ENCODE results near the gene ABCB8. TPM values are rescaled to one million over a fixed set of nuclear protein-coding genes. Genes with fewer than 3 reads are reported as not detected.

The ABCB8 gene
- total and polyA plus RNA-seq, 2 donors = 17.1 to 19.4 TPM

DNA sequence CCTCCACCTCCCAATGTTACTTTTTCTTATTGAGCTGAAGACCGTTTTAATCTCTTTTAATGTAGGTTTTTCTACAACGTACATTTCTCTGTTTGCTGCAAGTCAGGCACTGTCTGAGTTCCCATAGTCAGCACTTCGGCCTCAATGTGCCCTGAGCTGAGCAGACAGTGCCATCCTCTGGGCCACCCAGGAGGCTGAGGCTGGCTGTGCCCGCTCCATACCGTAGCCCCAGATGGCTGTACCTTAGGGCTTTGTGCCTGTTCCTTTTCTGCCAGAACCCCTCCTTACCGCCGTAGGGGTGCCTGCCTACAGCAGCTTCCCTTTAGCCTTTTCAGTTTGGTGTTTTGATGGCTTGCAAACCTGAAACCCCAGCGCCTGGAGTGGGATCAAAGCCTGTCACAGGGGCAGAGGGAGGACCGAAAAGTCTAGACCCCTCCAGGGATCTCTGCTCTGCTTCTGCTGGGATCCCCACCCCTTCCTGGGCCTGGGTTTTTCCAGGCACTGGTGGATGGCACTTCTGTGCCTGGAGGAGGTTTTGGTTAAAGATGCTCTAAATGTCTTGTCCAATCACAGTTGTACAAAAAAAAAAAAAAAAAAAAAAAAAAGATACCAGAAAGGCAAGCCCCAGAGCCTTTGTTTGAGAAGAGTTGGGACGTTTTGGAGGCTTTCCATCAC, 67.0 kb downstream of the ABCB8 start:
- H3K4me3 ChIP-seq (ENCODE audit: low read depth, low read length) = no peak overlapping the region
- DNase-seq (ENCODE audit: extremely low spot score) = no peak
- H3K4me1 ChIP-seq (ENCODE audit: insufficient read depth) = no peaks in the 10 kb centered on the region
- no peaks in the 10 kb centered on the region for H3K36me3 ChIP-seq (ENCODE audit: insufficient read depth)
- H3K27ac ChIP-seq (ENCODE audit: low read depth) = no peak overlapping the region
- WGBS = 67% methylated on average over 10 of the region's 10 CpGs

DNA sequence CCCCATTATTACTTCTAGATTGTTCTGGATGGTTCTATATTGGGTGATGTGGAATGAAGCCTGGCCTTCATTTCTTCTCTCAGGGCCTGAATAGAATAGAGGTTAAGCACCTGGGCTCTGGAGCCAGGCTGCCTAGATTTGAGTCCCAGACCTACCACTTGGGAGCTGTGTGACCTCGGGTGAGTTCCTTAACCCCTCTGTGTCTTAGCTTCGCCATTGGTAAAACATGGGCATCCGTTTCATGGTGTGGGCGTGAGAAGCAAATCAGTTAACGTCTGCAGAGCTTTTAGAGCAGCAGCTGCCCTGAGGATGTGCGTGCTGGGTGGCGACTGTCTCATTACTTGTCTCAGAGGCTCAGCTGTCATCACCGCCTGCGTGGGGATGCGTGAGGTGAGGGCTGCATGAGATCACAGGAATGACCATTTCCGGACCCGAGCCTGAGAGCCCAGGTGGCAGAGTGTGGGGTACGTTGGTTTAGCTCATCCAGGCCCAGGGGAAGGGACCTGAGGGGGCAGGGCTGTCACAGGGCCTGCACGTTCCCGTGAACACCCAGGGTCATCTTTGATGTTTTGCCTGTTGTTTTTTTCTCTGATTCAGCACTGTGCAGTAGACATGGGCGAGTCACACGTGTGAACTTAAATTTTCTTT, 67.7 kb downstream of the ABCB8 start:
- no peak for DNase-seq (ENCODE audit: extremely low spot score)
- no peaks in the 10 kb centered on the region for H3K36me3 ChIP-seq (ENCODE audit: insufficient read depth)
- H3K27ac ChIP-seq (ENCODE audit: low read depth) = no peak overlapping the region
- no peaks in the 10 kb centered on the region for H3K4me1 ChIP-seq (ENCODE audit: insufficient read depth)
- WGBS = 84% methylated on average over 17 of the region's 17 CpGs
- no peak overlapping the region for H3K4me3 ChIP-seq (ENCODE audit: low read depth, low read length)

Other genes with a start within 250 kb of the ABCB8 start
- 59.4 TPM for gene TMEM176B, start 228.1 kb upstream of the ABCB8 start, total RNA-seq
- gene TMEM176B, start 228.1 kb upstream of the ABCB8 start, polyA plus RNA-seq = 84.0 TPM
- 20.8 TPM for gene TMEM176A, start 227.7 kb upstream of the ABCB8 start, total RNA-seq
- 56.1 TPM for gene TMEM176A, start 227.7 kb upstream of the ABCB8 start, polyA plus RNA-seq
- 0.32 TPM for gene AOC1, start 175.9 kb upstream of the ABCB8 start, total RNA-seq
- not detected for gene AOC1, start 175.9 kb upstream of the ABCB8 start, polyA plus RNA-seq
- 9.9 TPM for gene KCNH2, start 50.1 kb upstream of the ABCB8 start, total RNA-seq
- gene KCNH2, start 50.1 kb upstream of the ABCB8 start, polyA plus RNA-seq = 48.5 TPM
- gene NOS3, start 37.4 kb upstream of the ABCB8 start, total RNA-seq = 6.0 TPM
- 15.8 TPM for gene NOS3, start 37.4 kb upstream of the ABCB8 start, polyA plus RNA-seq
- gene ATG9B, start 4.0 kb upstream of the ABCB8 start, total RNA-seq = not detected
- 0.32 TPM for gene ATG9B, start 4.0 kb upstream of the ABCB8 start, polyA plus RNA-seq
- 1.1 TPM for gene ASIC3, start 20.1 kb downstream of the ABCB8 start, total RNA-seq
- 2.0 TPM for gene ASIC3, start 20.1 kb downstream of the ABCB8 start, polyA plus RNA-seq
- gene CDK5, start 29.4 kb downstream of the ABCB8 start, total RNA-seq = 6.7 TPM
- gene CDK5, start 29.4 kb downstream of the ABCB8 start, polyA plus RNA-seq = 9.4 TPM
- 30.6 TPM for gene SLC4A2, start 31.1 kb downstream of the ABCB8 start, total RNA-seq
- 107 TPM for gene SLC4A2, start 31.1 kb downstream of the ABCB8 start, polyA plus RNA-seq
- 42.4 TPM for gene FASTK, start 52.4 kb downstream of the ABCB8 start, total RNA-seq
- gene FASTK, start 52.4 kb downstream of the ABCB8 start, polyA plus RNA-seq = 87.8 TPM
- gene TMUB1, start 55.0 kb downstream of the ABCB8 start, total RNA-seq = 9.7 TPM
- 51.9 TPM for gene TMUB1, start 55.0 kb downstream of the ABCB8 start, polyA plus RNA-seq
- 25.5 TPM for gene AGAP3, start 58.0 kb downstream of the ABCB8 start, total RNA-seq
- gene AGAP3, start 58.0 kb downstream of the ABCB8 start, polyA plus RNA-seq = 77.0 TPM
- not detected for gene GBX1, start 139.2 kb downstream of the ABCB8 start, total RNA-seq
- gene GBX1, start 139.2 kb downstream of the ABCB8 start, polyA plus RNA-seq = not detected
- not detected for gene ASB10, start 158.8 kb downstream of the ABCB8 start, total RNA-seq
- gene ASB10, start 158.8 kb downstream of the ABCB8 start, polyA plus RNA-seq = not detected
- not detected for gene H2BK1, start 182.0 kb downstream of the ABCB8 start, total RNA-seq
- gene H2BK1, start 182.0 kb downstream of the ABCB8 start, polyA plus RNA-seq = not detected
- 14.1 TPM for gene ABCF2, start 198.8 kb downstream of the ABCB8 start, total RNA-seq
- gene ABCF2, start 198.8 kb downstream of the ABCB8 start, polyA plus RNA-seq = 29.6 TPM
- 25.2 TPM for gene CHPF2, start 204.0 kb downstream of the ABCB8 start, total RNA-seq
- gene CHPF2, start 204.0 kb downstream of the ABCB8 start, polyA plus RNA-seq = 23.0 TPM
- gene SMARCD3, start 220.2 kb downstream of the ABCB8 start, total RNA-seq = 33.2 TPM
- 47.8 TPM for gene SMARCD3, start 220.2 kb downstream of the ABCB8 start, polyA plus RNA-seq